Measurements from ENCODE around the gene NOTUM.

The NOTUM gene

GRCh38 chr17:81934850-81935708 lies 25.9 kb downstream of the NOTUM start:
- DNase-seq: no peak

- DNase-seq: no peak
These were observed 26.8 kb downstream of the NOTUM start for GRCh38 chr17:81934098-81934757.

- DNase-seq: no peak
These were observed 27.7 kb downstream of the NOTUM start for GRCh38 chr17:81933178-81933699.

- DNase-seq: no peak
These were observed 28.5 kb downstream of the NOTUM start for GRCh38 chr17:81932333-81932983.

GRCh38 chr17:81931557-81932332 lies 29.2 kb downstream of the NOTUM start:
- DNase-seq: no peak

- no peak for DNase-seq
These were observed 29.8 kb downstream of the NOTUM start for GRCh38 chr17:81931189-81931556.

- DNase-seq: no peak
These were observed 30.6 kb downstream of the NOTUM start for GRCh38 chr17:81930142-81931125.

GRCh38 chr17:81929253-81930141 lies 31.5 kb downstream of the NOTUM start:
- DNase-seq: no peak

GRCh38 chr17:81928544-81929252 lies 32.3 kb downstream of the NOTUM start:
- no peak for DNase-seq

- peak; percentile 87 for DNase-seq
These were observed 33.1 kb downstream of the NOTUM start, which contains the start of gene MAFG for GRCh38 chr17:81927653-81928543. TSS of gene MAFG (minus strand) at chr17:81927735. CDS start at chr17:81923185, 4,550 bp downstream.

GRCh38 chr17:81927152-81927652 lies 33.8 kb downstream of the NOTUM start:
- no peak for DNase-seq

- peak; percentile 46 for DNase-seq
These were observed 34.4 kb downstream of the NOTUM start for GRCh38 chr17:81926451-81927151.

- DNase-seq: no peak
These were observed 35.0 kb downstream of the NOTUM start for GRCh38 chr17:81925860-81926450.

GRCh38 chr17:81924557-81925532 lies 36.1 kb downstream of the NOTUM start:
- no peak for DNase-seq

- no peak for DNase-seq
These were observed 37.4 kb downstream of the NOTUM start for GRCh38 chr17:81923302-81924260.
